A673 (cell line): ENCODE results near the gene TRIP10. TPM values are rescaled to one million over a fixed set of nuclear protein-coding genes. Genes with fewer than 3 reads are reported as not detected.
"Not testable (repeated sequence)": the region's sequence is repeated elsewhere in the genome, so short reads cannot be mapped to it uniquely, and the experiment has no call there.

Experiments used
- BruUV-seq: library from RNA; stranded (reverse); fragments of 400-500 nt; replicated peaks from 2 replicates; lab custom pipeline; 2021; lab: Mats Ljungman, UMichigan
- CTCF ChIA-PET: fragments of 300-600 bp; sonication (Branson Sonifier 250); formaldehyde crosslinking; loops from one replicate; lab custom pipeline; 2022; ENCODE audit warnings: antibody characterized with exemption; lab: Charles Lee
- POLR2A ChIA-PET: fragments of 300-600 bp; sonication (Branson Sonifier 250); formaldehyde crosslinking; loops from one replicate; lab custom pipeline; 2022; ENCODE audit warnings: antibody characterized with exemption; ENCODE audit not compliant: low non-redundant PET; lab: Charles Lee
- DNase-seq: peaks from one replicate; pipeline ENCODE4 v3.0.0-alpha.2; 2015; ENCODE audit warnings: low spot score
- H3K27ac ChIP-seq: fragments of 200-600 bp; sonication (generic); 2 replicates; pipeline ENCODE4 v1.5.1; 2016; ENCODE audit warnings: mixed run types, low read depth, mild to moderate bottlenecking, mixed read lengths, antibody characterized with exemption, low read length; ENCODE audit not compliant: poor library complexity, severe bottlenecking
- H3K27me3 ChIP-seq: fragments of 200-600 bp; sonication (generic); replicated peaks from 2 replicates; pipeline ENCODE4 v1.6.1; 2017; ENCODE audit warnings: mixed run types, low read depth, mild to moderate bottlenecking, mixed read lengths, antibody characterized with exemption, low read length; ENCODE audit not compliant: insufficient read depth, poor library complexity
- H3K36me3 ChIP-seq: fragments of 200-600 bp; sonication (generic); 2 replicates; pipeline ENCODE4 v1.6.1; 2016; ENCODE audit warnings: mixed run types, mild to moderate bottlenecking, mixed read lengths, antibody characterized with exemption, low read length; ENCODE audit not compliant: insufficient read depth, poor library complexity, severe bottlenecking
- H3K4me1 ChIP-seq: fragments of 200-600 bp; sonication (generic); 2 replicates; pipeline ENCODE4 v1.6.1; 2017; ENCODE audit warnings: mixed run types, mild to moderate bottlenecking, mixed read lengths, antibody characterized with exemption, low read length; ENCODE audit not compliant: insufficient read depth, poor library complexity, severe bottlenecking
- H3K4me3 ChIP-seq: fragments of 200-600 bp; sonication (generic); 2 replicates; pipeline ENCODE4 v1.5.1; 2016; ENCODE audit warnings: low read depth, mixed run types, mild to moderate bottlenecking, mixed read lengths, low read length; ENCODE audit not compliant: poor library complexity, severe bottlenecking
- H3K9me3 ChIP-seq: fragments of 200-600 bp; sonication (generic); 2 replicates; pipeline ENCODE4 v1.6.1; 2016; ENCODE audit warnings: mixed run types, low read depth, mild to moderate bottlenecking, mixed read lengths, antibody characterized with exemption, low read length; ENCODE audit not compliant: poor library complexity, severe bottlenecking
- CTCF ChIP-seq: fragments of 300-800, 200-600 bp; sonication (generic); conservative IDR thresholded peaks from 2 replicates; pipeline ENCODE4 v1.5.1; 2017; ENCODE audit warnings: low read depth, mild to moderate bottlenecking, antibody characterized with exemption, low read length, moderate library complexity, mixed read lengths
- EZH2 ChIP-seq: fragments of 200-600 bp; sonication (generic); IDR thresholded peaks from 2 replicates; pipeline ENCODE4 v1.6.1; 2017; ENCODE audit warnings: borderline replicate concordance, low read depth, mild to moderate bottlenecking, mixed read lengths, antibody characterized with exemption, low read length; ENCODE audit not compliant: poor library complexity, severe bottlenecking
- intact Hi-C: fragments of 100-400 bp; cut with micrococcal nuclease; formaldehyde crosslinking; loops from one replicate; pipeline ENCODE4 v1.10.0; 2022; ENCODE audit not compliant: unreplicated experiment
- total RNA-seq: library from RNA; stranded (reverse); gene quantifications from 2 replicates; pipeline ENCODE4 v1.2.3, GENCODE V29; 2021

Gene TRIP10
- total RNA-seq, 1 experiment from 2014 or later = 70.2 TPM

- CTCF ChIA-PET = no interaction called here
- TF ChIP-seq EZH2 (no peak), CTCF (no peak)
These were observed 21.1 kb downstream of the TRIP10 start for GRCh38 chr19:6760606-6761005.

GRCh38 chr19:6761053-6761676 is 21.7 kb downstream of the TRIP10 start:
- no TSS peak for BruUV-seq
- H3K4me3 ChIP-seq = no peak overlapping the region
- intact Hi-C loops = no loop called here
- CTCF ChIA-PET = no interaction called here
- TF ChIP-seq CTCF (no peak), EZH2 (no peak)
- no peaks in the 10 kb centered on the region for H3K4me1 ChIP-seq
- H3K36me3 ChIP-seq = no peaks in the 10 kb centered on the region
- H3K9me3 ChIP-seq = no peaks in the 10 kb centered on the region
- H3K27me3 ChIP-seq = no peaks in the 10 kb centered on the region
- POLR2A ChIA-PET = no interaction called here
- H3K27ac ChIP-seq = no peak overlapping the region
- peak; percentile 70 for DNase-seq

More at GRCh38 chr19:6760606-6761005, 21.1 kb downstream of the TRIP10 start:
- H3K4me1 ChIP-seq = no peaks in the 10 kb centered on the region
- H3K27ac ChIP-seq = no peak overlapping the region
- no peaks in the 10 kb centered on the region for H3K27me3 ChIP-seq
- no peak for DNase-seq
- no peak overlapping the region for H3K4me3 ChIP-seq
- H3K9me3 ChIP-seq = no peaks in the 10 kb centered on the region
- POLR2A ChIA-PET = no interaction called here
- no peaks in the 10 kb centered on the region for H3K36me3 ChIP-seq
- intact Hi-C loops = no loop called here
- BruUV-seq = no TSS peak

- intact Hi-C loops, H3K4me3 ChIP-seq, DNase-seq, H3K9me3 ChIP-seq, BruUV-seq, H3K27ac ChIP-seq, POLR2A ChIA-PET, H3K36me3 ChIP-seq, H3K27me3 ChIP-seq: not testable (repeated sequence)
- peaks cover 10% of the 10 kb centered on the region for H3K4me1 ChIP-seq
- CTCF ChIA-PET = interaction anchor here (0.6 kb wide), 1 partner anchor 34 kb away, joined by 3 read pairs; no protein-coding TSS in a partner anchor
These were observed 22.8 kb downstream of the TRIP10 start for GRCh38 chr19:6762253-6762797.
